Measurements from ENCODE around the gene LAMA2. TPM values are rescaled to one million over a fixed set of nuclear protein-coding genes. Genes with fewer than 3 reads are reported as not detected.

LAMA2 gene
- total and polyA plus RNA-seq, 2 donors (not counting 3 experiments of a cell fraction or from before 2014, with no cell fraction given): 0.51 to 0.75 TPM

DNA sequence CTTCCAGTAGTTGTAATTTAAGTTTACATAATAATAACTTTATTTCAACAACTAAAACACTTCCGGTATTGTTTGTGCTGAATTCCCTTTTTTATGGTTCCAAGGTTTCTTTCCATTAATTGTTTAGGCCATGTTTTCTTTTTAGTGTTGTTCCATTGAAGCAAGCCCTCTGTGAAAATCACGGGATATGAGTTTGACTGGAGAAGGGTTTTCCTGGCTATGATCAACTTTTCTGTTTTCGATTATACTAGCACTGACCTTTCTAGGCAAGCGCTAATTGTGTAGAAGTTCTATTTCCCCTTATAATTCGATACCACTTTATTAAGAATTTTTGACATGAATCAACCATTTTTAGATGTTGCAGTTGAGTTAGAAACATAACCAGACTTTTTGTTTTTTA is 2.4 kb downstream of the LAMA2 start:
- Histone ChIP-seq H3K79me2 (ENCODE audit: control insufficient read depth, insufficient read depth, low read length) (no peaks in the 10 kb centered on the region), H3K4me2 (ENCODE audit: insufficient read depth, low read length) (no peak overlapping the region), H3K27me3 (ENCODE audit: control insufficient read depth in 2 of 2, insufficient read depth in 2 of 2, low read length in 2 of 2) (peaks cover 5 to 32% of the 10 kb centered on the region in 2 experiments), H3K36me3 (ENCODE audit: control insufficient read depth in 2 of 2, extremely low read depth in 1 of 2, insufficient read depth in 2 of 2, low read length in 2 of 2) (no peaks in the 10 kb centered on the region), H2AFZ (ENCODE audit: low read depth, low read length) (no peak overlapping the region), H3K9me1 (replicated peaks; ENCODE audit: control insufficient read depth, extremely low read depth, insufficient read depth, low read length) (no peaks in the 10 kb centered on the region), H4K20me1 (replicated peaks; ENCODE audit: control insufficient read depth, extremely low read depth, insufficient read depth, low read length) (no peaks in the 10 kb centered on the region), H3K4me1 (ENCODE audit: control insufficient read depth, extremely low read depth, insufficient read depth, low read length) (peaks cover 4% of the 10 kb centered on the region), H3K4me3 (replicated peaks in 1 of 3; ENCODE audit: insufficient read depth in 1 of 3, low read depth in 1 of 3, low read length in 3 of 3) (no peak overlapping the region), H3K9me3 (replicated peaks; ENCODE audit: control insufficient read depth, insufficient read depth, low read length) (no peaks in the 10 kb centered on the region), H3K9ac (replicated peaks; ENCODE audit: extremely low read depth, insufficient read depth, low read length) (no peak overlapping the region), H3K27ac (ENCODE audit: insufficient read depth, low read depth, low read length) (no peak overlapping the region)
- ChIA-PET POLR2A (no interaction called here), CTCF (no interaction called here)
- intact Hi-C loops (cut with micrococcal nuclease): no loop called here
- TF ChIP-seq, protein P1, sequence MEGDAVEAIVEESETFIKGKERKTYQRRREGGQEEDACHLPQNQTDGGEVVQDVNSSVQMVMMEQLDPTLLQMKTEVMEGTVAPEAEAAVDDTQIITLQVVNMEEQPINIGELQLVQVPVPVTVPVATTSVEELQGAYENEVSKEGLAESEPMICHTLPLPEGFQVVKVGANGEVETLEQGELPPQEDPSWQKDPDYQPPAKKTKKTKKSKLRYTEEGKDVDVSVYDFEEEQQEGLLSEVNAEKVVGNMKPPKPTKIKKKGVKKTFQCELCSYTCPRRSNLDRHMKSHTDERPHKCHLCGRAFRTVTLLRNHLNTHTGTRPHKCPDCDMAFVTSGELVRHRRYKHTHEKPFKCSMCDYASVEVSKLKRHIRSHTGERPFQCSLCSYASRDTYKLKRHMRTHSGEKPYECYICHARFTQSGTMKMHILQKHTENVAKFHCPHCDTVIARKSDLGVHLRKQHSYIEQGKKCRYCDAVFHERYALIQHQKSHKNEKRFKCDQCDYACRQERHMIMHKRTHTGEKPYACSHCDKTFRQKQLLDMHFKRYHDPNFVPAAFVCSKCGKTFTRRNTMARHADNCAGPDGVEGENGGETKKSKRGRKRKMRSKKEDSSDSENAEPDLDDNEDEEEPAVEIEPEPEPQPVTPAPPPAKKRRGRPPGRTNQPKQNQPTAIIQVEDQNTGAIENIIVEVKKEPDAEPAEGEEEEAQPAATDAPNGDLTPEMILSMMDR (IDR thresholded peaks at IDR 0.05; ENCODE audit: extremely low read depth in 1 of 2, insufficient read depth in 1 of 2, low read depth in 1 of 2, low read length in 2 of 2): no peak
- no peak for TF ChIP-seq JUN (IDR thresholded peaks at IDR 0.05; ENCODE audit: borderline replicate concordance, insufficient read depth, insufficient read length, low read depth)
- TF ChIP-seq FOS (IDR thresholded peaks at IDR 0.05; ENCODE audit: borderline replicate concordance, insufficient read depth, low read length): no peak
- no peak for TF ChIP-seq MYC (IDR thresholded peaks at IDR 0.05; ENCODE audit: low read depth, low read length)
- no peak for TF ChIP-seq MAX (IDR thresholded peaks at IDR 0.05; ENCODE audit: insufficient read depth, insufficient read length)
- no peak for FAIRE-seq
- dilution Hi-C loops (cut with MboI; ENCODE audit: extremely low pct_ligation_motif_present, low sequenced_read_pairs): no loop called here
- DNase-seq (ENCODE audit: low read depth, low spot score): no peak
- BruUV-seq (replicated peaks): no TSS peak

DNA sequence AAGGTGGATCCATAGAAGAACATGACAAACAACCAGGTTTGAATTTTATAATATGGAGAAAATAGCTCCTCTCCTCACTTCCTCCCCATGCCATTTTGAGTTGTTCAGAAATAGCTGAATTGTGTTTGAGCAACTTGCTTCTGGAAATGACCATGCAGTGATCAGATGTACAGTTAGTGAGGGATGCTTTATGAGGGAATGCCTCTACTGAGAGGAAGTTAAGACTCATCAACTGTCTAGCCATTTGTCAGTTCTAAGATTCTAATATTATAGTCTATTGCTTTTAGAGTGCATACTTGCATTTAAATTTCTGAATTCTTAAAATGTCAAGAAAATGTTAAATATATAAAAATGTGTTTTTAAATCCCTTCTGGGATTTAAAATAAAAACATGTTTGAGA is 3.8 kb downstream of the LAMA2 start:
- no TSS peak for BruUV-seq (replicated peaks)
- H3K9ac ChIP-seq (replicated peaks; ENCODE audit: extremely low read depth, insufficient read depth, low read length): no peak overlapping the region
- H3K79me2 ChIP-seq (ENCODE audit: control insufficient read depth, insufficient read depth, low read length): no peaks in the 10 kb centered on the region
- ChIA-PET CTCF (no interaction called here), POLR2A (no interaction called here)
- peaks cover 5 to 37% of the 10 kb centered on the region in 2 experiments for H3K27me3 ChIP-seq (ENCODE audit: control insufficient read depth in 2 of 2, insufficient read depth in 2 of 2, low read length in 2 of 2)
- no peak for TF ChIP-seq FOS (IDR thresholded peaks at IDR 0.05; ENCODE audit: borderline replicate concordance, insufficient read depth, low read length)
- TF ChIP-seq JUN (IDR thresholded peaks at IDR 0.05; ENCODE audit: borderline replicate concordance, insufficient read depth, insufficient read length, low read depth): no peak
- H3K4me1 ChIP-seq (ENCODE audit: control insufficient read depth, extremely low read depth, insufficient read depth, low read length): peaks cover 4% of the 10 kb centered on the region
- no peaks in the 10 kb centered on the region for H4K20me1 ChIP-seq (replicated peaks; ENCODE audit: control insufficient read depth, extremely low read depth, insufficient read depth, low read length)
- FAIRE-seq (no peak), DNase-seq (ENCODE audit: low read depth, low spot score) (no peak)
- H3K4me2 ChIP-seq (ENCODE audit: insufficient read depth, low read length): no peak overlapping the region
- H3K4me3 ChIP-seq (replicated peaks in 1 of 3; ENCODE audit: insufficient read depth in 1 of 3, low read depth in 1 of 3, low read length in 3 of 3): no peak overlapping the region
- no peaks in the 10 kb centered on the region for H3K9me3 ChIP-seq (replicated peaks; ENCODE audit: control insufficient read depth, insufficient read depth, low read length)
- H3K9me1 ChIP-seq (replicated peaks; ENCODE audit: control insufficient read depth, extremely low read depth, insufficient read depth, low read length): no peaks in the 10 kb centered on the region
- H2AFZ ChIP-seq (ENCODE audit: low read depth, low read length): no peak overlapping the region
- no peak overlapping the region for H3K27ac ChIP-seq (ENCODE audit: insufficient read depth, low read depth, low read length)
- H3K36me3 ChIP-seq (ENCODE audit: control insufficient read depth in 2 of 2, extremely low read depth in 1 of 2, insufficient read depth in 2 of 2, low read length in 2 of 2): no peaks in the 10 kb centered on the region
- intact Hi-C loops (cut with micrococcal nuclease) (no loop called here), dilution Hi-C loops (cut with MboI; ENCODE audit: extremely low pct_ligation_motif_present, low sequenced_read_pairs) (no loop called here)

All from endothelial cell of umbilical vein (primary cell).